Activated CD8-positive, alpha-beta T cell treated with anti-CD3 and anti-CD28 coated beads for 36 hours (primary cell): Measurements from ENCODE around the gene BTRC. TPM values are rescaled to one million over a fixed set of nuclear protein-coding genes. Genes with fewer than 3 reads are reported as not detected.
"Not testable (repeated sequence)": the region's sequence is repeated elsewhere in the genome, so short reads cannot be mapped to it uniquely, and the experiment has no call there.

Experiments
- ATAC-seq: fragments of 200-7000 bp; cut with Tn5 transposase; one replicate; pipeline ENCODE4 v1.10.0; 2021; ENCODE audit warnings: mild to moderate bottlenecking, moderate library complexity
- CTCF ChIA-PET: fragments of 350-600 bp; sonication (Branson Sonifier 250); formaldehyde crosslinking; loops from one replicate; lab custom pipeline; 2021; ENCODE audit warnings: antibody characterized with exemption; lab: Charles Lee
- POLR2A ChIA-PET: fragments of 350-600 bp; sonication (Branson Sonifier 250); formaldehyde crosslinking; loops from one replicate; lab custom pipeline; 2021; ENCODE audit warnings: antibody characterized with exemption; lab: Charles Lee
- DNase-seq: peaks from one replicate; pipeline ENCODE4 v3.0.0-alpha.2; 2020
- H3K27ac Mint-ChIP-seq: one replicate; pipeline ENCODE4 v1.8.0; 2021; ENCODE audit warnings: mild to moderate bottlenecking, mixed read lengths
- H3K27me3 Mint-ChIP-seq: one replicate; pipeline ENCODE4 v1.8.0; 2021; ENCODE audit warnings: mixed read lengths
- H3K36me3 Mint-ChIP-seq: one replicate; pipeline ENCODE4 v1.8.0; 2021; ENCODE audit warnings: low read depth, mixed read lengths
- H3K4me1 Mint-ChIP-seq: one replicate; pipeline ENCODE4 v1.8.0; 2021; ENCODE audit warnings: low read depth, mixed read lengths
- H3K4me3 Mint-ChIP-seq: one replicate; pipeline ENCODE4 v1.8.0; 2021; ENCODE audit warnings: mild to moderate bottlenecking, moderate library complexity, mixed read lengths
- H3K9me3 Mint-ChIP-seq: one replicate; pipeline ENCODE4 v1.8.0; 2021; ENCODE audit warnings: mixed read lengths
- intact Hi-C: fragments of 100-400 bp; cut with micrococcal nuclease; formaldehyde crosslinking; loops from one replicate; pipeline ENCODE4 v1.10.0; 2022
- total RNA-seq, 2 experiments: library from RNA; stranded (reverse); gene quantifications; one replicate each; pipeline ENCODE4 v1.2.3, GENCODE V29; 2021
- TF ChIP-seq, protein P1 (sequence below): fragments of 200-600 bp; IDR thresholded peaks from one replicate; pipeline ENCODE4 v1.8.0; 2022; ENCODE audit warnings: antibody characterized with exemption, mild to moderate bottlenecking

The BTRC gene
- total RNA-seq, 2 experiments from 2014 or later, result 11.6 to 14.6 TPM

DNA sequence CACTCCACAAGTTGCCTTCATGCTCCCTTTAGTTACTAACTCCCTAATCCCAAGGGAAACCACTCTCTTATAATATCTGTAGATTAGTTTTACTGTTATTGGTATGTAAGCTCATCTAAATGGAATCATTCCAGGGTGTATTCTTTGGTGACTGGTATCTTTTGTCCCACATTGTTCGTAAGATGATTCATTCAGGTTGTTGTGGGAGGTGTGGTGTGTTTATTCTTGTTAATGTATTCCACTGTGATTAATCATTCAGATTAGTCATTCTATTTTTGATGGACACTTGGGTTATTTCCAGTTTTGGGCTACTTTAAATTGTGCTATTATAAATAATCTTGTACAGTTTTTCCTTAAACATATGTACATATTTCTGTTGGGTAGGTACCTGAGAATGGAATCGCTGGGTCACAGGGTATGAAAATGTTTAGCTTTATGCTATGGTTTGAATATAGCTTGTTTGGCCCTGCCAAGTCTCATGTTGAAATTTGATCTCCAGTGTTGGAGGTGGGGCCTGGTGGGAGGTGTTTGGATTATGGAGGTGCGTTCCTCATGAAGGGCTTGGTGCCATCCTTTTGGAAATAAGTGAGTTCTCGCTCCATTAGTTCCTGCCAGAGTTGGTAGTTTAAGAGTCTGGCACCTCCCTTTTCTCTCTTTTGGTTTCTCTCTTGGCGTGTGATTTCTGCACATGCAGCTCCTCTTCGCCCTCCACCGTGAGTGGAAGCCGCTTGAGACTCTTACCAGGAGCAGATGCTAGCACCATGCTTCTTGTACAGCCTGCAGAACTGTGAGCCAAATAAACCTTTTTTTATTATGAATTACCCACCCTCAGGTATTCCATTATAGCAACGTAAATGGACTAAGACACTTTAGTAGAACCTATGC lies 13.8 kb downstream of the BTRC start:
- TF ChIP-seq, protein P1, sequence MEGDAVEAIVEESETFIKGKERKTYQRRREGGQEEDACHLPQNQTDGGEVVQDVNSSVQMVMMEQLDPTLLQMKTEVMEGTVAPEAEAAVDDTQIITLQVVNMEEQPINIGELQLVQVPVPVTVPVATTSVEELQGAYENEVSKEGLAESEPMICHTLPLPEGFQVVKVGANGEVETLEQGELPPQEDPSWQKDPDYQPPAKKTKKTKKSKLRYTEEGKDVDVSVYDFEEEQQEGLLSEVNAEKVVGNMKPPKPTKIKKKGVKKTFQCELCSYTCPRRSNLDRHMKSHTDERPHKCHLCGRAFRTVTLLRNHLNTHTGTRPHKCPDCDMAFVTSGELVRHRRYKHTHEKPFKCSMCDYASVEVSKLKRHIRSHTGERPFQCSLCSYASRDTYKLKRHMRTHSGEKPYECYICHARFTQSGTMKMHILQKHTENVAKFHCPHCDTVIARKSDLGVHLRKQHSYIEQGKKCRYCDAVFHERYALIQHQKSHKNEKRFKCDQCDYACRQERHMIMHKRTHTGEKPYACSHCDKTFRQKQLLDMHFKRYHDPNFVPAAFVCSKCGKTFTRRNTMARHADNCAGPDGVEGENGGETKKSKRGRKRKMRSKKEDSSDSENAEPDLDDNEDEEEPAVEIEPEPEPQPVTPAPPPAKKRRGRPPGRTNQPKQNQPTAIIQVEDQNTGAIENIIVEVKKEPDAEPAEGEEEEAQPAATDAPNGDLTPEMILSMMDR, result no peak
- ChIA-PET CTCF (interaction anchor here (1.0 to 2.2 kb wide), 6 partner anchors 13 to 202 kb away, joined by 3 to 11 read pairs (median 4); partner anchors contain the start of gene BTRC), POLR2A (interaction anchor here (0.5 to 3.9 kb wide), 4 partner anchors 8 to 14 kb away, joined by 3 to 15 read pairs (median 4); partner anchors contain the start of gene BTRC)
- intact Hi-C loops, result no loop called here
- Mint-ChIP-seq H3K27ac (peak overlapping the region; percentile 8), H3K27me3 (no peaks in the 10 kb centered on the region), H3K9me3 (no peaks in the 10 kb centered on the region), H3K36me3 (peaks cover 15% of the 10 kb centered on the region), H3K4me3 (no peak overlapping the region), H3K4me1 (peaks cover 21% of the 10 kb centered on the region)
- DNase-seq (no peak), ATAC-seq (peak; percentile 80)

DNA sequence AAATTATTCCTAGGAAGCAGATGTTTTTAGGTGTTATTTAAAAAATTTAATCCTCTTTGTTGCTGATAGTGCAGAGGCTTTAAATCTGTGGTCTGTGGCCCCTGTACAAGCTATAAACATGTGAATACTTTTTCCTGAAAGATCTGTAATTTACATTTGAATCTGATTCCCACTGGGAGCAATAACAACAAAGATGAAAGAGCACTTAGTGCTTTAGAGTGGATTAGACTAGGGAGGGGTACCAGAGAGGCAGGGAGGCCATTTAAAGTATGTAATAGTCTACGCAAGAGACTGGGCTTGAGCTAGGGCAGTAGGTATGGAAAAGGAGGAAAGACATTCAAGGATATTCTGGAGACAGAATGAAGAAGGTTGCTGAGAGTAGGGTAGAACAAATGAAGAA lies 19.1 kb downstream of the BTRC start:
- intact Hi-C loops, result no loop called here
- no peak for ATAC-seq
- TF ChIP-seq, protein P1, result no peak

DNA sequence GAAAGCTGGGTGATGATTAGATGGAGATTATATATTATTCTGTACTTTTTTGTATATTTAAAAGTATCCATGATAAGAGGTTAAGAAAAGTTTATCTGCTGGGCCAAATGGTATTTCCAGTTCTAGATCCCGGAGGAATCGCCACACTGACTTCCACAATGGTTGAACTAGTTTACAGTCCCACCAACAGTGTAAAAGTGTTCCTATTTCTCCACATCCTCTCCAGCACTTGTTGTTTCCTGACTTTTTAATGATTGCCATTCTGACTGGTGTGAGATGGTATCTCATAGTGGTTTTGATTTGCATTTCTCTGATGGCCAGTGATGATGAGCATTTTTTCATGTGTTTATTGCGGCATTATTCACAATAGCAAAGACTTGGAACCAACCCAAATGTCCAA lies 20.0 kb downstream of the BTRC start:
- ATAC-seq, H3K27ac Mint-ChIP-seq, POLR2A ChIA-PET, H3K9me3 Mint-ChIP-seq, DNase-seq, CTCF ChIA-PET, H3K27me3 Mint-ChIP-seq, H3K4me3 Mint-ChIP-seq, intact Hi-C loops: not testable (repeated sequence)
- H3K36me3 Mint-ChIP-seq, result peaks cover 26% of the 10 kb centered on the region
- H3K4me1 Mint-ChIP-seq, result peaks cover 17% of the 10 kb centered on the region

More for the DNA sequence above, 19.1 kb downstream of the BTRC start:
- ChIA-PET CTCF (interaction anchor here (0.6 kb wide), 1 partner anchor 332 kb away, joined by 3 read pairs; no protein-coding TSS in a partner anchor), POLR2A (interaction anchor here (0.7 to 1.1 kb wide), 2 partner anchors 18 to 75 kb away, joined by 3 read pairs; no protein-coding TSS in a partner anchor)
- no peak for DNase-seq
- H3K27ac Mint-ChIP-seq, result no peak overlapping the region
- no peaks in the 10 kb centered on the region for H3K27me3 Mint-ChIP-seq
- peaks cover 27% of the 10 kb centered on the region for H3K36me3 Mint-ChIP-seq
- H3K9me3 Mint-ChIP-seq, result peaks cover 1% of the 10 kb centered on the region
- peaks cover 18% of the 10 kb centered on the region for H3K4me1 Mint-ChIP-seq
- H3K4me3 Mint-ChIP-seq, result no peak overlapping the region

DNA sequence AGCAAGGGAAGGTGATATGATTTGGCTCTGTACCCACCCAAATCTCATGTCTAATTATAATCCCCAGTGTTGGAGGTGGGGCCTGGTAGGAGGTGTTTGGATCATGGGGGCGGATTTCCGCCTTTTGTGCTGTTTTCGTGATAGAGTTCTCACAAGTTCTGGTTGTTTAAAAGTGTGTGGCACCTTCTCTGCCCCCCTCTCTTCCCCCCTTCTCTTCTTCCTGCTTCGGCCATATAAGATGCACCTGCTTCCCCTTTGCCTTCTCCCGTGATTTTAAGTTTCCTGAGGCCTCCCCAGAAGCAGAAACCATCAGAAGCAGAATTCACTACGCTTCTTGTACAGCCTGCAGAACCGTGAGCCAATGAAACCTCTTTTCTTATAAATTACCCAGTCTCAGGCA lies 21.1 kb downstream of the BTRC start:
- POLR2A ChIA-PET, result interaction anchor here (0.6 kb wide), 1 partner anchor 91 kb away, joined by 3 read pairs; no protein-coding TSS in a partner anchor
- no peak overlapping the region for H3K27ac Mint-ChIP-seq
- CTCF ChIA-PET, result no interaction called here
- peaks cover 15% of the 10 kb centered on the region for H3K4me1 Mint-ChIP-seq
- H3K27me3 Mint-ChIP-seq, result no peaks in the 10 kb centered on the region
- H3K36me3 Mint-ChIP-seq, result peaks cover 23% of the 10 kb centered on the region
- no peak overlapping the region for H3K4me3 Mint-ChIP-seq
- no peak for ATAC-seq
- H3K9me3 Mint-ChIP-seq, result peaks cover 1% of the 10 kb centered on the region
- DNase-seq, result no peak
- intact Hi-C loops, result no loop called here
- TF ChIP-seq, protein P1, result no peak

DNA sequence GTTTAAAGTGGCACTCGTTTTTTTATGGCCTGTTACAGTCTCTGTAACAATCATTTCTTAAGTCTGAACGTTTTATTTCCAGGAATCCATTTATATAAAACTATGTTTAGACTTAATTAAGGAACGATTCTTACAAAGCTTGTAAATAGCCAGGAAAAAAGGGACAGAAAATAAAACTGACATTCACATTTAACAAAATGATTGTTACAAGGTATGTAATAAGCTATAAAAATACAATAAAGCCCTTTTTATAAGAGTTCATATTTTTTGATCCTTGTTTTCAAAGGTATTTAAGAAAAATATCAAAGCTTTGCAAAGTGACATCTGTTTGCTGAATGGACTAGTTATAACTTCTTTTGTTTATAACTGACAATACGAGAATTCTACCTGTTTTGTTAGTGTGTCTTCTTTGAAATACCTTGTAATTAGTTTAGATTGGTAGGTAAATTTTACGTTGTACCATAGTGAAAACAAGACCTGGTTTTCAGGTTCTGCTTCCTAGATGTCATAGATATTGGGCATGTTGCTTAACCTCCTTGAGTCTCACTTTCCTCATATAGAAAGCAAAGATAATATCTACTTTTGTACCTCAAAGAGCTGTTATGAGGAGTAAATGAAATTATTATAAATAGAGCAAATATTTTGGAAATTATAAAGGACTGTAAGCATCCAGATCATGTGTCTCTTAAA lies 25.8 kb downstream of the BTRC start:
- H3K4me1 Mint-ChIP-seq, result peaks cover 33% of the 10 kb centered on the region
- H3K4me3 Mint-ChIP-seq, result no peak overlapping the region
- intact Hi-C loops, result no loop called here
- ATAC-seq (no peak), DNase-seq (no peak)
- no peak overlapping the region for H3K27ac Mint-ChIP-seq
- ChIA-PET POLR2A (no interaction called here), CTCF (interaction anchor here (1.3 kb wide), 1 partner anchor 14 kb away, joined by 3 read pairs; no protein-coding TSS in a partner anchor)
- peaks cover 5% of the 10 kb centered on the region for H3K36me3 Mint-ChIP-seq
- TF ChIP-seq, protein P1, result no peak
- H3K27me3 Mint-ChIP-seq, result no peaks in the 10 kb centered on the region
- H3K9me3 Mint-ChIP-seq, result no peaks in the 10 kb centered on the region
